ENCODE results near the gene ORAI3.
A peak's percentile ranks its signal among the peaks of the same experiment; 100 is the strongest.

ORAI3 gene

DNA sequence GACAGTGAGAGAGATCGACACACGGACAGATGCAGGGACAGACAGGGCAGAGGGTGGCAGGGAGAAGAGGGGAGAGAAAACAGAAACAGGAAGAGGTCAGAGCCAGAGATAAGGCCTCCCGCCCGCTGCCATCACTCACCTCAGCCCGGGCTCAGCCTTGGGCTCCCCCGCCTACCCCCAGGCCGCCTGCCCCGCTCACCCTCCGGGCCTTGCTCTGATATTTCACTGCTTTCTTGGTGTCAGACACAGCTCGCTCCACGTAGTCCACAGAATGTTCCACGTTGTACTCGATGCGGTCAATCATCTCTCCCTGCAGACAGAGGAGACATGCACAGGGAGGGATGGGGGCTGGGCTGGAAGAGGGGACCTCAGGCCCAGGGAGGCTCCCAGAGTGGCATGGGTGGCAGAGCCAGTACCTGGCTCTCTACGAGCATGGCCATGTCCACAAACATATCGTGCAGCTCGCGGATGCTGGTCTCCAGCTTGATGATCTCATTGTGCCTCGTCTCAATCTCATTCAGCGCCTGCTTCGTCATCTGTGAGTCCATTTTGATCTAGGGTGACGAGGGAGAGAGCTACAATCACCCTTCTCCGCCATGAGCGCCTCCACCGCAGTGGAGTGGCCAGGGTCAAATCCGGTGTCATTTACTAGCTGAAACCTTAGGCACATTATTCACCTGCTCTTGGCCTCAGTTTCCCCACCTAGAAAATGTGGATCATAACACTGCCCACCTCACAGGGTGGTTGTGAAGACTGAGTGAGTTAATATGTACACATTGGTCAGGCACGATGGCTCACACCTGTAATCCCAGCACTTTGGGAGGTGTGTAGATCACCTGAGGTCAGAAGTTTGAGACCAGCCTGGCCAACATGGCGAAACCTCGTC, 44.3 kb downstream of the ORAI3 start:
- DNase-seq: no peak

DNA sequence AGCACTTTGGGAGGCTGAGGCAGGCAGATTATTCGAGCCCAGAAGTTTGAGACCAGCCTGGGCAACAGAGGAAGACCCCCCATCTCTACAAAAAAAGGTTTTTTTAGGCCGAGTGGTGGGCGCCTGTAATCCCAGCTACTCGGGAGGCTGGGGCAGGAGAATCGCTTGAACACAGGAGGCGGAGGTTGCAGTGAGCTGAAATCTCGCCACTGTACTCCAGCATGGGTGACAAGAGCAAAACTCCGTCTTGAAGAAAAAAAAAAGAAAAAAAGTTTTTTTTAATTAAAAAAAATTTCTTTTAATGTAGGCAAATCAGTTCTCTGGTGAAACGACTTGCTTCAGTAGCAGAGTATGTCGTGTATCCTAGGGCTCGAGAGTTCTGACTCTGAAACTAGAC, 47.1 kb downstream of the ORAI3 start:
- DNase-seq: no peak

- DNase-seq: no peak
Measured at GRCh38 chr16:30996324-30996984, 47.6 kb downstream of the ORAI3 start.

- DNase-seq: peak; percentile 82
Measured at GRCh38 chr16:30996985-30997724, 48.3 kb downstream of the ORAI3 start.

- no peak for DNase-seq
Measured at GRCh38 chr16:30997725-30998711, 49.1 kb downstream of the ORAI3 start.

DNA sequence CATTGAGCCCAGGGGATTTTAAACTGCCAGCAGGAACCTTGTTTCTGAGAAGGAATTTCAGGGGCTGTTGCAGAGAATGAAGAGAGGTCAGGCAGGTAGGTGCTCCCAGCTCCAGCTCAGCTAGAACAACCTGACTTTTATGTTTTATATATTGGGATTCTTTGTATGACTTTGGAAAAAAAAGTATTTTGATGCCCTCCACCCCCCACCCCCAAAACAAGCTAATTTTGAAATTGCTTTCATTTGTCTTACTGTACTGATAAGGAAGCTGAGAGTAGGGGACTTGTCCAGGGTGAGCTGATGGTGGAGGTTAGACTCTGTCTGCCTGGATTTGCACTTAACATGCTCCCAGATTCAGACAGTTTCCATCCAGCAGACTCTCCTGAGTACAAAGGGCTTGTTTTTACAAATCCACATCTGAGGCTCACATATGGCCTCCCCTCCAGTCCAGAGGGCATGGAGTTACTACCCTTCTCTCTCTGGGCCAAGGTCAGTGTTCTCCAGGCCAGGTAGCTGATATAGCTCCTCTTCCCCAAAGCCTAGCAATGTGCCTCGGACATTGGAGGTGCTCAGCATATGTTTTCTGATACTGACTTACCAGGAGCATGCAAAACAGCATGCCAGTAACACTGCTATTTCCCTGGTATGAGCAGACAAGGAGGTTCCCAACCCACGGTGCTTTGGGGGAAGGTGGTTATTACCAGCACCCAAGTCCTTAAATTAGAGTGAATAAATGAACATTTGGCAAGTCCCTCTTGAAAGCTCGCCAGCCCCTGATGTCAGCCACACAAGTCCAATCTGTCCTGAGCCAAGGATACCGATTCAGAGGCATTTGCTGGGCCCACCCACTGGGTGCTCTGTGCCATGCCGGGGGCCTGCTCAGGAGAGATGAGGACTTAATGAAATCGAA, 50.2 kb downstream of the ORAI3 start:
- DNase-seq: no peak

DNA sequence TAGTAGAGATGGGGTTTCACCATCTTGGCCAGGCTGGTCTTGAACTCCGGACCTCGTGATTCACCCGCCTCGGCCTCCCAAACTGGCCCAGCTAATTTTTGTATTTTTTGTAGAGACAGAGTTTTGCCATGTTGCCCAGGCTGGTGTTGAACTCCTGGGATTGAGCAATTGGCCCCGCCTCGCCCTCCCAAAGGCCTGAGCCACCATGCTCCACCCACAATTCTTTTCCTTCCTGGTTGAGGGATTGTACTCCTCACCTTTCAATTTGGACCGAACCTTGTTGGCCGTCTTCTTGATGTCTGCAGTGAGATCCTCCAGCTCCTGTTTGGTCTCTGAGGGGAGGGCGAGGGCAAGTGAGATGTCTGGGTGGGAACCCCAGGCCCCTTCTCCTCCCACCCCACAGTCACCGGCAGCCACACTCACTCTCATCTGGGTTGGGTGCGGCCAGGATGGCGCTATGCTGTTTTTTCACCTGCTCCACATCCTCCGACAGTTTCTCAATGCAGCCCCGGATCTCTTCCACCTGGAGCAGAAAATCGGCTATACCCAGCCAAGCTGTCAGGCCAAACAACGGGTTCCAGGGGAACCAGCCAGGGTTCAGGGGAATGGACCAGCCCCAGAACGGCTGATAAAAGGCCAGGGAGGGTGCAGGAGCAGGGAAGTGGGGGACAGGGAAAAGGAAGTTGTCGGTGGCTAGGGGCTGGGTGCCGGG, 52.0 kb downstream of the ORAI3 start:
- no peak for DNase-seq

GRCh38 chr16:31001507-31002249, 52.8 kb downstream of the ORAI3 start:
- DNase-seq: no peak

- DNase-seq: no peak
Measured at GRCh38 chr16:31002250-31002700, 53.4 kb downstream of the ORAI3 start.

GRCh38 chr16:31002862-31003341, 54.0 kb downstream of the ORAI3 start:
- no peak for DNase-seq

DNA sequence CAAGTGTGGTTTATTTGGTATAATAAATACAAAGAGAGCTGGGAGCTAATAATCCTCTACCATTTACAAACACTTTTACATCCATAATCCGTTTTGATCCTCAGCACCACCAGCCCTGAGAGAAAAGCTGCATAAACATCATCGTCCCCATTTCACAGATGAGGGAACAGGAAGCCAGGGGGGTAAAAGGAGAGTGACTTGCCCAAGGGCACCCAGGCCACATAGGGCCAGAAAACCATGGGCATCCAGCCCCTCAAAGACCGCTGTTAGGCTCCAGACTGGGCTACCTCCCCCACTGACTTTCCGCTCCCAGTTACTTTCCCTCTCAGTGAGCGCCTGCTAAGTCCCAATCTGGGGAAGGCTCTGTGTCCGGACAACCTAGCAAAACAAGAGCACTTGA, 54.9 kb downstream of the ORAI3 start:
- DNase-seq: no peak

Measured in CD4-positive, alpha-beta T cell treated with Interleukin-15 for 1 hour (primary cell).